T-helper 1 cell treated with Interleukin-12 subunit alpha and Interleukin-12 subunit beta and Interleukin-4 antibody, amounts not matched to agents 30 μg/mL and 1 μg/mL, for 36 hours (primary cell): ENCODE data around the gene PRR33.

Experiments
- H3K27ac Mint-ChIP-seq: one replicate; pipeline ENCODE4 v1.8.0; 2021; ENCODE audit warnings: mild to moderate bottlenecking, mixed read lengths
- H3K27me3 Mint-ChIP-seq: one replicate; pipeline ENCODE4 v1.8.0; 2021; ENCODE audit warnings: low read depth, mixed read lengths
- H3K36me3 Mint-ChIP-seq: one replicate; pipeline ENCODE4 v1.8.0; 2021; ENCODE audit warnings: low read depth, mixed read lengths
- H3K4me1 Mint-ChIP-seq: one replicate; pipeline ENCODE4 v1.8.0; 2021; ENCODE audit warnings: low read depth, mixed read lengths
- H3K4me3 Mint-ChIP-seq: one replicate; pipeline ENCODE4 v1.8.0; 2021; ENCODE audit warnings: mild to moderate bottlenecking, moderate library complexity, mixed read lengths
- H3K9me3 Mint-ChIP-seq: one replicate; pipeline ENCODE4 v1.8.0; 2021; ENCODE audit warnings: mixed read lengths

Gene PRR33

GRCh38 chr11:1872267-1872985 lies 19.3 kb downstream of the PRR33 start:
- H3K9me3 Mint-ChIP-seq: no peaks in the 10 kb centered on the region
- H3K4me3 Mint-ChIP-seq: no peak overlapping the region
- H3K27me3 Mint-ChIP-seq: no peaks in the 10 kb centered on the region
- peaks cover 14% of the 10 kb centered on the region for H3K4me1 Mint-ChIP-seq
- no peak overlapping the region for H3K27ac Mint-ChIP-seq
- H3K36me3 Mint-ChIP-seq: peaks cover 8% of the 10 kb centered on the region

GRCh38 chr11:1871531-1871930 lies 20.2 kb downstream of the PRR33 start:
- Mint-ChIP-seq H3K27me3 (no peaks in the 10 kb centered on the region), H3K27ac (no peak overlapping the region), H3K4me3 (no peak overlapping the region), H3K36me3 (peaks cover 8% of the 10 kb centered on the region), H3K4me1 (peaks cover 14% of the 10 kb centered on the region), H3K9me3 (no peaks in the 10 kb centered on the region)

DNA sequence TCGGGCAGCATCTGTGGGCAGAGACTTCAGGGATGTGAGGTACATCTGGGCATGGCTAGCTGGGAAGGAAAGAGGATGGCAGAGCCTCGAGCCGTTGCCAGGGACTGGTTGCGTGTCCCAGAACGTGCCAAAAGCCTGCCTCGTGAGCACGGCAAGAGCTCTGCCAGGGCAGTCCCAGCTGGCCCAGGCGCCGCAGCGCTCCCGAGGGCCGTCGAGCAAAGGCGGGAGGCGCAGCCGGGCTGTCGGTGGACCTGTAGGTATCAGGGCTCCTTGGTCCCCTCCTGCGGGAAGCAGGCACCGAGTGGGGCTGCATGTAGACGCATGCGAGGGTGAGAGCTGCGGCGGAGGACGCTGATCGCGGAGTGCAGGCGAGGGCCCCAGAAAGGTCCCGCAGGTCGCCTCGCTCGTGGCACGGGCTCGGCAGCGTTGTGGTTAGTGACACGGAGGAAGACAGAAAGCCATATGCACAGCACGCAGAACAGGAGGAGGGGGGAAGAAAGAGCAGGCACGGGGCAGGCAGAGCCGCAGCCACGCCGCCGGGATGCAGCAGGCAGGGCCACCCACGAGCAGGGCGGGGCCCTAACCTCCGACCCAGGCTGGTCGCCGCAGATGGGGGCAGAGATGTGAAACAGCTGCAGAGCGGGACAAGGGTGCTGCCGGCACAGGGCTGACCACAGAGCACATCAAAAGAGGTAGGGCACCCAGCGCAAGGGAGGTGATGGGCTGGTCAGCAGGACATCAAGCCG lies 20.8 kb downstream of the PRR33 start:
- Mint-ChIP-seq H3K4me3 (peak overlapping the region; percentile 42), H3K27ac (peak overlapping the region; percentile 49), H3K27me3 (no peaks in the 10 kb centered on the region), H3K9me3 (no peaks in the 10 kb centered on the region), H3K36me3 (peaks cover 8% of the 10 kb centered on the region), H3K4me1 (peaks cover 14% of the 10 kb centered on the region)

DNA sequence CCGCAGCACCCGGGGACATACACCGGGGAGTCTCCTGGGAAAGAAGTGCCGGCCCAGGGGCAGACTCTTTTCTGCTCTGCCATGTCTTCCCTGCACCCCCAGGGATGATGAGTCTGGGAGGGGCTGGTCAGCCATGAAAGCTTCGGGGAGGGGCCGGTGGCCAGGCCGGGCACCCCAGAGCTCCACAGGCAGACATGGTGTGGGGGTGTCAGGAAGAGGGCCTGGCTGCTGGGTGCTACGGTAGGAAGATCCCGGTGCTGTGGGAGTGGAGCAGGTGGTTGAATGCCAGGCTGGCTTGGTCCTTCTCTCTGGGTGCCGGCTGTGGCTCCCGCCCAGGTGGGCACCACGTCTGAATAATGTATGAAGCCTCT lies 21.4 kb downstream of the PRR33 start:
- H3K4me1 Mint-ChIP-seq: peaks cover 12% of the 10 kb centered on the region

DNA sequence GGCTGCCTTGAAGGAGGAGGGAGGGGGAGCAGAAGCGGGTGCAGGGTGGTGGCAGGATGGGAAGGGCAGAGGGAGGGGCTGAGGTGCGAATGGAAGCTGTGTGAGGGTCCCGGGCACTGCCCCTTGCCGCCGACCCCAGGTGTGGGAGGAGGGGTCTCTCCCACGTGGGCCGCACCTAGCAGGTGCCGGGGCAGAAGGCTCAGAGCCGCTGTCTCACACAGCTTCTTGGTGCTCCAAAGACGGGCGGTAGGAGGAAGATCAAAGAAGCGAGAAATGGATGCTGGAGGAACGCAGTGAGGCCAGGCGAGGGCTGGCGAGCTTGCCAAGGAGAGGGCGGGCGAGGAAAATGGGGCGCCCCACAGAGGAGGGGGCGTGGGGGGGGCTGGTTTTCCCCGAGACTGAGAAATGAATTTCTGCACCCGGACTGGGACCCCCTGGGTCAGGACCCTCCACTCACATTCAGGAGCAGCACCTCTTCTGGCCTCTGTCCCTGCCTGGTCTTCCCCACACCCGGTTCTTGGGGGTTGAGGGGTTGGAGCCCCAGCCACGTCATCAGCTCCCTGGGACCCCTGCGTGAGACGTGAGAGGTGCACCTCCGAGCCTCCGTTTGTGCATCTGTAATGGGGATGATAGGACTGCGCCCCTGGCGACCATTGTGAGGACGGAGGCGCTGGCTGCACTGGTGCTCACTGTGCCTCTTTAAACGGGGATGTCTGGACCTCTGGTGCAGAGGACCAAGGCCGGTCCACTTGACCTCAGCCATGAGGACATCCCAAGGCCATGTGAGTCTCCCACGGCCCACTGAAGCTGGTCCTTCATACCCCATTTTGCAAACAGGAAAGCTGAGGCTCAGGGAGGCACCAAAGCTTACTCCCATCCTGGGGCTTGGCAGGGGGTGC lies 22.0 kb downstream of the PRR33 start:
- Mint-ChIP-seq H3K27me3 (no peaks in the 10 kb centered on the region), H3K36me3 (peaks cover 8% of the 10 kb centered on the region), H3K27ac (no peak overlapping the region), H3K4me1 (peaks cover 12% of the 10 kb centered on the region), H3K4me3 (no peak overlapping the region), H3K9me3 (no peaks in the 10 kb centered on the region)

More for the DNA sequence above, 21.4 kb downstream of the PRR33 start:
- no peaks in the 10 kb centered on the region for H3K27me3 Mint-ChIP-seq
- peaks cover 8% of the 10 kb centered on the region for H3K36me3 Mint-ChIP-seq
- no peaks in the 10 kb centered on the region for H3K9me3 Mint-ChIP-seq
- H3K4me3 Mint-ChIP-seq: no peak overlapping the region
- H3K27ac Mint-ChIP-seq: no peak overlapping the region

DNA sequence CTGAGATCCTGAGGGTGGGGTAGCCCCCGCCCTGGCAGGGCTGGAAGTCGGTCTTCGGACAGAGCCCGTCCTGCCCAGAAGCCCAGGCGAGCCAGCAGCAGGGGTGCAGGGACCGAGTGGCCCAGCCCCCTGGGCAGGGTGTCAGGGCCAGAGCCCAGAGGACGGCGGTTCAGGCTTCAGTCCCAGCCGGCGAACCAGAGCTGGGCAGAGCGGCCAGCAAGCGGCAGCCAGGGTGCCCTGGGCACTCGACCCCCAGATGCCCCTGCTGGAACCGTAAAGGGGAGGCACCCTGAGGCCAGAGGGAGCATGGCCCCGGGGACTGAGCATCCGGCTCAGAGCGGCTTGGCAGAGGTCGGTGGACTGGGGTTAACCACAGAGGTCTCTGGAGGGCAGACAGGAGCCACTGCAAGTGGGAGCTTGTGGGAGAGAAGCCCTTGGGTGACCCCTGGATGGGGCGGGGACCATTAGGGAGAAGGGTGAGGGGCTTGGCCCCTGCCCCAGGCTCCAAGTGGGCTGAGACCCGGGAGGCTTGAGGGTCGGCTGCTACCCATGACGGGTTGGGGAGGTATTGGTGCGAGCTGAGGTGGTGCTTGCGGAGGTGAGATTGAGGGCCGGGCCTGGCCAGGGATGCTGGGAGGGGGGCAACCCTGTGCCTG lies 22.9 kb downstream of the PRR33 start:
- H3K36me3 Mint-ChIP-seq: peaks cover 8% of the 10 kb centered on the region
- peak overlapping the region; percentile 17 for H3K4me3 Mint-ChIP-seq
- H3K27ac Mint-ChIP-seq: peak overlapping the region; percentile 62

DNA sequence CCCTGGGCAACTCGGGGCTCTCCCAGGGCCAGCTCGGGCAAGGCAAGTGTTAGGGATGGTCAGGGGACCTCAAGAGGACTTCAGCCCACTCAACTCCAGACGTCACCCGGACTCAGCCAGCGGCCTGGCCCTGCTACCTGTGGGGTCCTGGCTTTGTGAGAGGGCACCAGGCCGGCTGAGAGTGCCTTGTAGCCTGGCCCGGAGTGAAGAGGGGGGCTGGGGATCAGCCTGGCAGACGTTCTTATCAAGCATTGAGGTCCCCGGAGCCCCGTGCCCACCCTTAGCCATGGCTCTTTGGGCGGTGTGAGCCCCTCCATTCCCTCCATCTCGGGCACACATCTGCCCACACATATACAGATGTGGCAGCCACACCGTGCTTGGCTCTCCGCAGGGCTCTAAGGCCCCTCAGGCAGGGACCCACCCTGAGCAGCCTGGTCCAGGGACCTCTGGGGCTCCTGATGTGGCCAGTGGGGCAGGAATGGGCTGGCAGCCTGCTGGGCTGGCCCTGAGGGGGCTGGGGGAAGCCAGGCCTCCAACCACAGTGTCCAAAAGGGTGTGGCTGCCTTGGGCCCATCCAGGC lies 23.5 kb downstream of the PRR33 start:
- Mint-ChIP-seq H3K4me1 (peaks cover 12% of the 10 kb centered on the region), H3K4me3 (no peak overlapping the region), H3K9me3 (no peaks in the 10 kb centered on the region), H3K27ac (no peak overlapping the region), H3K36me3 (peaks cover 8% of the 10 kb centered on the region), H3K27me3 (no peaks in the 10 kb centered on the region)

More for the DNA sequence above, 22.9 kb downstream of the PRR33 start:
- Mint-ChIP-seq H3K27me3 (no peaks in the 10 kb centered on the region), H3K9me3 (no peaks in the 10 kb centered on the region), H3K4me1 (peaks cover 12% of the 10 kb centered on the region)

- Mint-ChIP-seq H3K36me3 (peaks cover 8% of the 10 kb centered on the region), H3K27me3 (no peaks in the 10 kb centered on the region), H3K27ac (no peak overlapping the region), H3K9me3 (no peaks in the 10 kb centered on the region), H3K4me3 (no peak overlapping the region), H3K4me1 (peaks cover 12% of the 10 kb centered on the region)
Observed at GRCh38 chr11:1867381-1867780, 24.3 kb downstream of the PRR33 start.

DNA sequence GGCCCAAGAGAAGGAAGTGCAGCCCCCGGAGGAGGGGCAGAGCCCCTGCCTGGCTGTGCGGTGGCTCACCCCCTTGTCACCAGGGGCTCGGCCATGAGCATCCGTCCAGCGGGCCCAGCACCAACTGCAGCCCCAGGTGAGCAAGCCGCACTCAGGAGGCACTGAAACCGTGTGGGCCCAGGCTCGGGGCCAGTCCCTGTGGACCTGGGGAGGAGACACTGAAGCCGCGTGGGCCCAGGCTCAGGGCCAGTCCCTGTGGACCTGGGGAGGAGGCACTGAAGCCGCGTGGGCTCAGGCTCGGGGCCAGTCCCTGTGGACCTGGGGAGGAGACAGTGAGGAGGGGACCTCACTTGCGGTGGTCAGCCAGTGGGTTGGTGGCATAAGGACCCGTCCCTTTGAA lies 24.9 kb downstream of the PRR33 start:
- Mint-ChIP-seq H3K27me3 (no peaks in the 10 kb centered on the region), H3K27ac (no peak overlapping the region), H3K36me3 (peaks cover 8% of the 10 kb centered on the region), H3K4me1 (peaks cover 10% of the 10 kb centered on the region), H3K4me3 (no peak overlapping the region), H3K9me3 (no peaks in the 10 kb centered on the region)

- Mint-ChIP-seq H3K4me3 (no peak overlapping the region), H3K27ac (no peak overlapping the region), H3K4me1 (peaks cover 9% of the 10 kb centered on the region), H3K27me3 (no peaks in the 10 kb centered on the region), H3K9me3 (no peaks in the 10 kb centered on the region), H3K36me3 (peaks cover 8% of the 10 kb centered on the region)
Observed at GRCh38 chr11:1866226-1866625, 25.5 kb downstream of the PRR33 start.

- Mint-ChIP-seq H3K4me1 (peaks cover 2% of the 10 kb centered on the region), H3K27ac (no peak overlapping the region), H3K27me3 (no peaks in the 10 kb centered on the region)
Observed at GRCh38 chr11:1864831-1865665, 26.6 kb downstream of the PRR33 start.

DNA sequence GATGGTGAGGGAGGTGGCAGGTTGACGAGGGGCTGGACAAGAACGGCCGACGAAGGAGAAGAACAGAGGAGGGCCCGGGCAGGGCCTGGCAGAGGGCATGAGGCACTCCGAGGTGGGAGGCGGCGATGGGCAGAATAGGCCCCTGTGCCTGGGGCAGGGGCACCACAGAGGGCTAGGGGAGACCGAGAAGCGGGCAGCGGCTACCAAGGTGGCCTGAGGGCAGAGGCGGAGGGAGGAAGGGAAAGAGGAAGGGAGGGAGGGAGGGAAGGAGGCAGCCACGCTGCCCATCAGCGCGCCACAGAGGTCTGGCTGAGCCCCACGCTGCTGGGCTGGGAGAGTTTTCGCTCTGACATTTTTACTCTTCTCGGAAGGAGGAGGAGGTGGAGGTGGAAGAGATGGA lies 27.5 kb downstream of the PRR33 start:
- H3K9me3 Mint-ChIP-seq: no peaks in the 10 kb centered on the region
- no peak overlapping the region for H3K27ac Mint-ChIP-seq
- no peak overlapping the region for H3K4me3 Mint-ChIP-seq
- peaks cover 1% of the 10 kb centered on the region for H3K36me3 Mint-ChIP-seq
- no peaks in the 10 kb centered on the region for H3K27me3 Mint-ChIP-seq
- H3K4me1 Mint-ChIP-seq: peaks cover 2% of the 10 kb centered on the region

More at GRCh38 chr11:1864831-1865665, 26.6 kb downstream of the PRR33 start:
- no peak overlapping the region for H3K4me3 Mint-ChIP-seq
- H3K9me3 Mint-ChIP-seq: no peaks in the 10 kb centered on the region
- H3K36me3 Mint-ChIP-seq: peaks cover 6% of the 10 kb centered on the region
